GM19238 (cell line): ENCODE results near the gene PICK1.
A peak's percentile ranks its signal among the peaks of the same experiment; 100 is the strongest.

Source experiments
- DNase-seq: peaks from one replicate; pipeline ENCODE4 v3.0.0; 2011; ENCODE audit warnings: low spot score; ENCODE audit not compliant: insufficient read length

PICK1 gene

GRCh38 chr22:38049812-38050619 lies 7.2 kb upstream of the PICK1 start:
- no peak for DNase-seq

- no peak for DNase-seq
Observed at GRCh38 chr22:38050720-38051119, 6.5 kb upstream of the PICK1 start.

GRCh38 chr22:38051261-38051660 lies 5.9 kb upstream of the PICK1 start:
- DNase-seq = no peak

- peak; percentile 88 for DNase-seq
Observed at GRCh38 chr22:38051900-38052862, 5.0 kb upstream of the PICK1 start.

- DNase-seq = no peak
Observed at GRCh38 chr22:38062791-38063190, 5.6 kb downstream of the PICK1 start.

GRCh38 chr22:38065539-38065938 lies 8.3 kb downstream of the PICK1 start:
- DNase-seq = no peak

GRCh38 chr22:38066381-38067027 lies 9.3 kb downstream of the PICK1 start:
- no peak for DNase-seq

GRCh38 chr22:38067028-38067415 lies 9.8 kb downstream of the PICK1 start:
- no peak for DNase-seq

- DNase-seq = no peak
Observed at GRCh38 chr22:38067761-38068360, 10.7 kb downstream of the PICK1 start.

GRCh38 chr22:38068641-38069371 lies 11.6 kb downstream of the PICK1 start:
- no peak for DNase-seq

GRCh38 chr22:38069372-38070249 lies 12.4 kb downstream of the PICK1 start:
- DNase-seq = no peak

GRCh38 chr22:38070250-38070921 lies 13.2 kb downstream of the PICK1 start:
- no peak for DNase-seq

GRCh38 chr22:38071421-38072321 lies 14.5 kb downstream of the PICK1 start:
- DNase-seq = no peak

- DNase-seq = no peak
Observed at GRCh38 chr22:38072322-38073149, 15.3 kb downstream of the PICK1 start.

GRCh38 chr22:38073150-38074130 lies 16.2 kb downstream of the PICK1 start:
- DNase-seq = no peak
